GM18858 (cell line): ENCODE results near the gene ACOX3.

Source experiments
- ATAC-seq: cut with Tn5 transposase; IDR thresholded peaks from one replicate; pipeline ENCODE4 v1.9.1; 2021; ENCODE audit not compliant: unreplicated experiment

The ACOX3 gene

DNA sequence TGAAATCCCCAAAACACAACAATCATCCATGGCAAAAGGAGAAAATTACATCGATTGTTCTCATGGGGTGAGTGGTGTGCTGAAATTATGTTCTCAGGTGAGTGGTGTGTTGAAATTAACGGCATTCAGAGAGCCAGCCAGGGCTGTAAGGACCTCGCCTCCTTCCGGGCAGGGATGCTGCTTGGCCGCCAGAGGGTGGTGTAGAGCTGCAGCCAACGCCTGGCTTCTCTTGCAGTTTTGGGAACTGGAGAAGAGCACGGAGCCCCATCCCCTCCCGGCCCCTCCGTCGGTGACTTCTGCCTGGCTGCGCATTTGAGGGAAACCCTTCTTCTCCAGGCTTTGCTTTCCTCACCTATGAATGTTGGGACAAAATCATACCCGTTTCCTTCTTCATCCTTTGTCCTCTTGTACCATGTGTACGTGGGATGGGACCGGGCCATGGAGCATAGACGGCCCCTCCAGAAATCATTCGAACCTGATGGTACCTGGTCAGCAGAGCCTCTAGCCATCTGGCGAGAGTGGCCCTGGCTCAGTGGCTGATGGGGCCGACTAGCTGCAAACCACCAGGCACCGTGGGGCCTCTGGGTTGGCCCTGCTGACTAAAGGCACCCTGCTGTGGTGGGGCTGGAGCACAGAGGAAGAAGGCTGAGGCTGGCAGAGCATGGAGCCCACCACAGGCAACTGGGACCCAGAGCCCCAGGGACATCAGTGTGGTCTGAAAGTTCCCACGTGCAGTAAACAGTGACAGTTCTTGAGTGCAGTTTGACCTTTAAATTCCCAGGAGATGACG lies 28.4 kb upstream of the ACOX3 start:
- ATAC-seq = no peak

DNA sequence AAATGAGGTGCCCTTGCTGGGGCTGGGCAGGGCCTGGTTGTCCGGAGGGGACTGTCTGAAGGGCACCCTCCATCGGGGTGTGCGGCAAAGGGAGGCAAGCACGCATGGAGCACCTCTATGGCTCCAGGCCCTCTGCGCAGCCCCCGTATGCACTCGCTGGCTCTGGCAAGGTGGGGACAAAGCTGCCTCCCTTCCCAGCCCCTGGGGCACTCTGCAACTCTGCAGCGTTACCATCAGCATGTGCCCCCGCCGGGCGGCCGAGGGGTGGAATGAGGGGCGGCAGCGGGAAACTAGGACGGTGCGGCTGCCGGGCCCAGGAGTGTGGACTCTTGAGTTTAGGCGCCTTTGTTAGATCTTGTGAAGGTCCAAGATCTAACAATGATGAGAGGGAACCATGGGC lies 26.5 kb upstream of the ACOX3 start:
- no peak for ATAC-seq

DNA sequence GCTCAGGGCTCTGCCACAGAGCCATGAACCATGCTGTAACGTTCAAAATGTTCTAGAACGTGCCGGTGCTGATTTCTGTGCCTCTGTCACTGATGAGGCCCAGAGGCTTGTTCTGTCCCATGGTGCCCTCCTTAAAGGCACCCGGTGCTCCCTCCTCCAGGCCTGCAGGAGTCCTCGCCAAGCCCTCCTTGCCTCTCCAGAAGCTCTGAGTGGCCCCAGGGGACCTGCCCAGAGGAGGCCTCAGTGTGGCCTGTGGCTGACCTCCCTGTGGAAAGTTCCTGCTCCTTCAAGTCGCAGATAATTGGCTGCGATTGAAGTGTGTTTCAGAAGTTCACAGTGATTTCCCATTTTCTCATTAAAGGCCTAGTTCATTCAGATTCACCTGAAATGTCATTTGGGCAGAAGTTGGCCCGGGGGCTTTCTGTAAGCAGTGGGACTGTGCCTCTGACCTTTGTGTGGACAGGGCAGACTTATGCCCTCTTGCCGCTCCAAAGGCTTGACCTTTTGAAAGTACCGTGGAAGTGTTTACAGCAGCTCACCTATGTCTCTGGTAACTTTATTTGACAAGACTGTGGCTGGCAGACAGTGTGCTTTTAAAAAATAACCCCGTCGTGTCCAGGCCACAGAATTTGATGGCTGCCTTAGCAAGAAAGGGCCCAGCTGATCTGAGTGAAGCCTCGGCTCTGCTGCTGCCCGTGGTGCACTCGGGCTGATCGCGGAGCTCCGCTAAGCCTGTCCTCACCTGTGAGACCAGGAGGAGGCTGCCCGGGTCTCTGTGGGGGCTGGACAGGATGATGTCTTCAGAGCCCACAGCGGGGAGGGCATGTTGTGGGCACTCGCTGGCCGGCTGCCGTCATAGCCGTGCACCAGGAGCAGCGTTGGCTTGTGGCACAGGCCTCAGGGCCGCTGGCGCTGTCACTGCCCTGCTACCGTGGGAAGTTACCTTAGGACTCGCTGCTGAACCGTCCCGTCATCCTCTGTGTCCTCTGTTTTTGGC lies 25.4 kb upstream of the ACOX3 start:
- ATAC-seq = no peak

DNA sequence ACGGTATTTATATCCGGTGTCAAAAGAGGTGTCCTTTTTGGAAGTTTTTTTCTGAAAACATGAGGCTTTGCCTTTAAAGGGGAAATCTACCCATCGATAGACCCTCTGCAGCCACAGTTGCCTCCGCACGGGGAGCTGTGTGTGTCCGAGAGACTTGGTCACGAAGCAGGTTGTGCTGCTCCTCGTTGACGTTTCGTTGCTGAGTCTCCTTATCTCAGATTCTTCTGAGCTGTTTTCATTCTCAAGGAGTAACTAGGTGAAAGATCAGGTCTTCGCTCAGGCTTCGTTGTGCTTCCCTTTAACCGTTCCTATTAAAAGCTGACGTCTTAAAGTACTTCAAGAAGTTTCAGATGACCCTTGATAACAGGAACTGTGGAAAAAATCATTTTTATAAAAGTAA lies 23.9 kb upstream of the ACOX3 start:
- ATAC-seq = no peak

DNA sequence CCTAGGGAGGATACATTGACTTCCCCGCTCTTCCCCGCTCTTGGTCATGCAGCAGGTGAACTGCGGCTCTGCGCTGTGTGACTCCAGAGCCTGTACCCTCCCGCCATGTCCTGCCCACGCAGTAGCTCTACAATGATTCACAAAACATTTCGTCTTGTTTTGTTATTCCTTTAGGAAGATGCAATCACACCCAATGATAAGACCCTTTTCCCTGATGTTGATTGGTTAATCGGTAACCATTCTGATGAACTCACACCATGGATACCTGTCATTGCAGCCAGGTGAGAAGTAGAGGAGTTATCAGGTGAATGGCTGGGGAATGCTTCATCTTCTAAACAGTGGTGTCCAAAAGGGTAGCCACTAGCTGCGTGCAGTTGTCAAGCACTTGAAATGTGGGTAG lies 23.3 kb upstream of the ACOX3 start:
- no peak for ATAC-seq

DNA sequence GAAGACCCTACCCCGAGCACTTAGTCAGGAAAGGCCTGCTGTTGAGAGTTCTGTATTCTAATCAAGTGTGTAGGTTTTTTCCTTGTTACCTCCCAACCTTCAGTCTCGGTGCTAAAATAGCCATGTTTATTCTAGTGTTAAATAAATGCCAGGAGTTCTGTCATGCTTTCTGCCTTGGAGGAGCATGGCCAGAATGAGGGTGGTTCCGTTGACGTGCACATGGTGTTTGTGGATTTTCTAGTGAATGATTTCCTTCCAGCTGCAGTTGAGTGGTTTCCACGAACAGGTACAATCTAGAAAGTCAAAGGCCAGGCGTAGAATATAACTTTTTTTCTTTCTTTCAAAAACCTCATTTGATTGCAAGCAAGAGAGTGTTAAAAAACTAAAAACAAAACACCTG lies 21.1 kb upstream of the ACOX3 start:
- ATAC-seq = no peak

DNA sequence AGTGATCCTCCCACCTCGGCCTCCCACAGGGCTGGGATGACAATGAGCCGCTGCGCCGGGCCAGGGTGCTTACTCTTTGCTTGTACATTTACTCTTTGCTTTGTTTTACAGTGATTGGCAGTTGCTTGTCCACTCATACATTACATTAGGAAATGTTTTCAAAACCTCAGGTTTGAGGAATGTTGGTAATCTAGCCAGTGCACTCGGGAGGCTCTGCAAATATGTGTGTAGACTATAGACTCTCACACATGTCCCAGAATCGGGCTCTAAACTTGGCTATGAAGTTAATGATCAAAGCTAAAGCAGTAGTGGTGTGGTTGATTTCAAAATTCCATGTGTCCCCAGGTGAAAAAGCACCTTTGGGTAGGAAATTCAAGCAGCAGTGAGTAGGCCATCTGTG lies 20.6 kb upstream of the ACOX3 start:
- no peak for ATAC-seq

DNA sequence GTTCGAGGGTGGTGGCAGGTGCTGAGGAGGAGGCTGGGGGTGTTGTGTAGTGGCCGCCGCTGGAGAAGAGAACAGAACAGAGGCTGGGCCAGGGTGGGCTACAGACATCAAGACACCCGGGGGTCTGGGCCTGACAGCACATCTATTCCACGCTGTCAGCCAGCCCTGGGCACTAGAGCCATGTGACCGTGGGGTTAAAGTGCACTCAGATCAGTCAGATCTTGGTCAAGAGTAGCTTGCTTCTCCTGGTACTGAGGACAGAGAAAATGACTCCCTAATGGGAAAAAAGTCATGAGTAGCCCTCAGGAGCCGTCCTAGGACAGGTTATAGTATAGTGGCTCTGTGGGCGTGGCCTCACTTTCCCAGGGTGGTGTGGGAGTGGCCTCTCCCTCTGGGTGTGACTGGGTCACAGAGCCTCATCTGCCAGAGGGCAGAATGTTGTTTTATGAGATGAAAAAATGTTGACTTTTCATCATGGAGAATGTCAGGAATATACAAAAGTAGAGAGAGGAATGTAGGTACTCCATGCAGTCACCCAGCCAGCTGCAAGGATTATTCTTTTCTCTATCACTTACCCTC lies 19.4 kb upstream of the ACOX3 start:
- no peak for ATAC-seq

DNA sequence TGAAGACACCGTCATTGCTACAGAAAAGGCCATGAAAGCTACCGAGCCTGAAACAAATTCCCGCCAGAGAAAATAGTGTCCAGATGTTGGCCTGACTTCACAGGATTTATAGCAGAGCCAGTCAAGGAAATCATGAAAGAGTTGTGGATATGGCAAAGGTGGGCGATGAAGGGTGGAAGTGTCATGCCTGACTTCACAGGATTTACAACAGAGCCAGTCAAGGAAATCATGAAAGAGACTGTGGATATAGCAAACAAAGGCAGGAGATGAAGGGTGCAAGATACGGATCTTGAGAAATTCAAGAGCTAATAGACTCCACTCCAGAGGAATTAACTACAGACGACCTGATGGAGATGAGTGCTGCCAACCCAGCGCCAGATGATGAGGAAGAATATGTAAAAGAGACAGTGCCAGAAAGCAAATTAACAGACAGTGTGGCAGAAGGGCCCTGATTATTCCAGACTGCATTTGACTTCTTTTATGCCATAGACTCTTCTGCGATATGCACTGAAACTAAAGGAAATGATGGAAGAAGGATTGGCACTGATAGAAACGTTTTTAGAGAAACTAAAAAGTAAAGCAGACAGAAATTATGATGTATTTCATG lies 17.2 kb upstream of the ACOX3 start:
- ATAC-seq = no peak

DNA sequence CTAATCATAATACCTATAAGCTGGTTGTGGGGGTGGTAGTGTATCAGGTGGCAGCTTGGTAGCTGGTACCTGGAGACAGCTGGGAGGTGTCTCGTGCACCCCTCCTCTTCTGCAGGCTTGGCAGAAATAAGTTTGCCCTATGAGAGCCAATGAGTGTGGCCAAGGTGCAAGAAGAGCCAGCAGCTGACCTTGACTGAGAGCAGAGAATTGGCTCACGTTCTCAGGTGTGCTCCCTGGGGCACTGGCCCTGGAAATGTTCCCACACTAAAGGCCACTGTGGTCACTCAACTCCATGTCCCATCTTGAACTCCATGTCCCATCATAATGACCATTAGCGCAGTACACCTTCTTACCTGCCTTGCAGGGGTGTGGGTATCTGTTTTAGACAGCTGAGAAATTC lies 13.4 kb upstream of the ACOX3 start:
- ATAC-seq = no peak

DNA sequence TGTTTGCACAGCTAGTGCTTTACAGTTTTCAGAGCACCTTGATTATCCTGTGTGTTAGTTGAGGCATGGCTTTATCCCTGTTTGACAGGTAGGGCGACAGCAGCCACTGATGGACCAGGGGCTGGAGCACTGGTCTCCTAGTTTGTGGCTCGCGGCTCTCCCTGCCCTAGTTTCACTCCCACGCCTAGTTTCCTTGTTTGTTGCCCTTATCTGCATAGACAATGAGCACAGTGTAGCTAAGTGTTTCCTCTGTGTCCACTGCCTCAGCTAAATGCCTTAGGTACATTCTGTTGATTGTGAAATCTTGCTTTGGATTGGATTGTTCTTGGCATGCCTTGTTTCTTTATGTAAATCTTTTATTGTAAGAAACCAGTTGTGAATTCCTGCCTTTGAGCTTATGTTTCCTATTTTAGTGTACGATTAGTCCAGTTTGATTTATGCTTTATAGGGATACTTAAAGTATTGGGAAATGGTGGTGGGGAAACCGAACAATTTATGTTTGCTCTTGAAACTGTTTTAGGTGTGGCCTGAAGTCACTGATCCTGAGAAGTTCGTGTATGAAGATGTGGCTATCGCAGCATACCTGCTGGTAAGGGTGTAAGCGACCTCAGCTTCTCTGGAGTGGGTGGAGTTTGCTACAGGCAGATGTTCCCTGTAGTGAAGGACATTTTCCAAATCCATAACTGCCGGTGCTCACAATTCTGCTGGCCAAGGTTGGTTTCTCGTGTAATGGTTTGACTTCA lies 11.1 kb upstream of the ACOX3 start:
- no peak for ATAC-seq

DNA sequence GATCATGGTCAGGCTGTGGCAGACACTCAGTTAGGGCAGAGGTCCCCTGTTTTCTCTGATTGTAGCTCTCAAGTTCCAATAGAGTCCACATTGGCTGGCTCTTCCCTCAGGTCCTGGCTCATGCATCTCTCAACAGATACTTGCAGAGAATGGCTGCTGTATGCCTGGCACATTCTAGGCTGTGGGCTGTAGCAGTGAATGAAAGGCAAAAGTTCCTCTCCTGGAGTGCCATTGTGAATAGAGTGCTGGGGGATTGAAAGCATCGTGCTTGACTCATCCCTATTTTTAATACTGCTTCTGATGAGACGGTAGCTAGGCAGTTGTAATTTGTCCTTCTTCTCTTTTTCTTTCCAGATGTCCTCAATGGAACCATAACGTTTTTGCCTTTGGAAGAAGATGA lies 5.6 kb upstream of the ACOX3 start:
- ATAC-seq = no peak

DNA sequence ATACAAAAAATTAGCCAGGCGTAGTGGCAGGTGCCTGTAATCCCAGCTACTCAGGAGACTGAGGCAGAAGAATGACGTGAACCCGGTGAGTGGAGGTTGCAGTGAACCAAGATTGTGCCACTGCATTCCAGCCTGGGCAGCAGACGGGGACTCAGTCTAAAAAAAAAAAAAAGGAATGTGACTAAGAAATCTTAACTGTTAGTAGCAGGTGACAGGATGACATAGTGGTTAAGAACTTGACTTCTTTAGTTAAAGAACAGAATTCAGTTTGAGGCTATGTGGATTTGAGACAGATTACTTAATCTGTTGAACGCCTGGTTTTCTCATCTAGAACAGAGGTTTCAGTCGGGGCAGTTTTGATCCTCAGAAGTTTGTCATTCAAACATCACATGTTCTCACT lies 3.3 kb upstream of the ACOX3 start:
- no peak for ATAC-seq

DNA sequence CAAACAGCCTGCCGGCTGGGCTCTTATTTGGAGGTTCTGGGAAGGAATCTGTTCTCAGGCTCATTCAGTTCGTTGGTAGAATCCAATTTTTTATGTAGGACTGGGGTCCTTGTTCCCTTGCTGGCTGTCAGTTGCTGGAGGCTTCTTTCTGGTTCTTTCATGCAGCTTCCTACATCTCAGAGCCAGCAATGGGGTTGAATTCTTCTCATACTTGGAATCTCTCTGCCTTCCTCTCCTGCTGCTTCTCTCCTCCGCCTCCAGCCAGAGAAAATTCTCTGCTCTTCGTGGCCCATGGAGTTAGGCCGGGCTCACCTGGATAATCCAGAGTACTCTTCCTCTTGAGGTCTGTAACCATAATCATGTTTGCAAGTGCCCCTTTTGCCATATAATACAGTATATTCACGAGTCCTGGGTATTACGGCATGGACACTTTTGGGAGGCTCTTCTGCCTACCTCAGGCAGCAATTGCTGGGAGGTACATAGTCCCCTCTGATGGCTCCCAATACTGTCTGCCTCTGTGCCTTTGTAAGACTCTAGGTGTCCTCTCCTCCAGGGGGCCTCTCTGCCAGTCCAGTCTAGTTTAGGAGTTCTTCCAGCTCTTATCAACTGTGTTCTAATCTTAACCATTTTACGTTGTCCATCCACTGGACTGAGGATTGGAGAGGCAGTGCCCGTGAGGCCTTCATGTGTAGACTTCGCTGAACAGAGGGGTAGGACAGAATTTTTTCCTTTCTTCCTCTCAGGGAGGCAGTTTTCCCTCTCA lies 2.3 kb upstream of the ACOX3 start:
- ATAC-seq = no peak

DNA sequence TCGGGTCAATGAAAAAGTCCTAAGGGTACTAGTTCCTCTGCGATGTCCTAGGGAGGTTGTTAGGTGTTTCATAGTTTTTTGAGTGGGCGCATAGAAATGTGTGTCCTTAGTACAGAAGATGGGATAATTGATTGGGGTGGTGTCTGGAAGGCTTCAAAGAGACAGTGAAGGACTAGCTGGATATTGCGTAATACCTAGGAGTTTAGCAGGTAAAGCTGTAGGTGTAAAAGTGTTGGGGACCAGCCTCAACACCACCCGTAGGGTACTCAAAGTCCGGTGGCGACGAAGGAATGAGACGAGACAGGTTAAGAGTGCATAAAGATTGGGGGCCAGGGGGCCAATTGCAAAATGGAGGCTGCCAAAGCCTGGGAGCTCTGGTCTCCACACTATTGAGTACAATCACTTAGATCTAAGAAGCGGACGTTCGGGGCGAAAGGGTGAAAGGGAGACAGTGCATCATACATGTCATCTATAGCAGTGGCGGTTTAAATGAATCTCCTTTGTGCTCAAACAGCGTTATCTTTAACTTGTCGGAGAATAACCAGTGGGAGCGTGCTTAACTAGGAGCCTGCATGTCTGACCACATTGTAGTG lies 1.1 kb upstream of the ACOX3 start:
- no peak for ATAC-seq

DNA sequence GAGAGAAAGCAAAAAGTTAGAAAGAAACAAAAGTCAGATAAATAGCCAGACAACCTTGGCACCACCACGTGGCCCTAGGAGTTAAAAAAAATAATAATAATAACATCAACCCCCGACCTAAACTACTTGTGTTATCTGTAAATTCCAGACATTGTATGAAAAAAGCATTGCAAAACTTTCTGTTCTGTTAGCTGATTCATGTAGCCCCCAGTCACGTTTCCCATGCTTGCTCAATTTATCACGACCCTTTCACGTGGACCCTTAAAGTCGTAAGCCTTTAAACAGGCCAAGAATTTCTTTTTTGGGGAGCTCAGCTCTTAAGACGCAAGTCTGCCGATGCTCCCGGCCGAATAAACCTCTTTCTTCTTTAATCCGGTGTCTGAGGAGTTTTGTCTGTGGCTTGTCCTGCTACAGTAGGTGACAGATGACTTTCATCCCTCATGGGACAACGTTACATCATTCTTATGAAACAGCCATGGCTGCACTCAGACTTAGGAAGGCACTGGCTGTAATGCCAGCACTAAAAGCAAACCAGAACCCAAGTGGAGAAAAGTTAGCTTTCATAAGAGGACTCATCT lies 520 bp downstream of the ACOX3 start:
- peak; percentile 20 for ATAC-seq

DNA sequence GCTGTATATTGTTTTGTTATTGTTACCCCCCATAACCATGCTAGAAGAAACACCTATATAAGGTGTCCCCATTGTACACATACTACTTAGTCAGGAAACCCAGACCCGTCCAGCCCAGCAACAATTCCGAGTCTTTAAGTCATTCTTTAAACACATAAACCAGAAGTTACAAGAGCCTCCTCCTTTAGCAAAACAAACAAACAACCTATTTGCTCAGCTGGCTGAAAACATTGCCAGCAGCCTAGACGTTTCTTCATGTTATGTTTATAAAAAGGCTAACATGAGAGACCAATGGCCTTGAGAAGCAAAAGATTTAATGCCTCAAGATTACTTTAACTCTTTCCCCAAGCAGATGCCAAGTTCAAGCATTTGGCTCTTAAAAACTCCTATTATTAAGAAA lies 1.4 kb downstream of the ACOX3 start:
- no peak for ATAC-seq

DNA sequence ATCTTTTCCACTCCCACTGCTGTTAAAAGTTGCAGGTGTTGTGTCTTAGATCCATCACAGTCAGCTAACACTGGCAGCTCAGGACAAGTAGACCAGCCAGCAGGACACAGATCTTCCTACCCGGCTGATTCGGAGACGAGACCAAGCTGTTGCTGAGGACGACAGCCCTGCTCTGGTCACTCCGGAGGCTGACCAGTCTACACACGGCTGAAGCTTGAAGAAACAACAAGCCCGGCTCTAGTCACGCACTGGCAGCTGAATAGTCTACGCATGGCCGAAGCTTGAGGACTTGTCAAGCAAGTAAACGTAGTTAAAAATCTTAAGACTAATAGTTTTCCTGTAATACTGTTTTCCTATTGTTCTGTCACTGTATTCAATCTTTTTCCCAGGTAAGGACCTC lies 1.8 kb downstream of the ACOX3 start:
- no peak for ATAC-seq

DNA sequence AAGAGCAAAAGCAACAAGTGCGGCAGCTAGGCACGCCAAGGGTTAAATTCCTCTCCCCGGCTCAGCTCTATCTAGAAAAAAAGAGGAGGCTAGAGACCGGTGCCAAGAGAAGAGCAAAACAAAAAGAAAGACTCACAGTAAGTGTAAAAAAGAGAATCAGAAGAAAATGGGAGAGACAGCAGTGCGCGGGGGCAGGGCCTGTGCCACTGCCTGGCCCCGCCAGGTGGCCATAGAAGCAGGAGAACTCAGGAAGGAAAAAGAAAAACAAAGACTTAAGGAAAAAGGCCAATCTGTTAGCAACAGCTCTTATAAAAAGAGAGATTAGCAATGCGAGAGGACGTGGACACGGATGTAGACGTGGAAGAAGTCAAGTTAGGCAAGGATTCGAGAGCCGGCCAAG lies 3.2 kb downstream of the ACOX3 start:
- no peak for ATAC-seq
